Natural killer cell treated with Interleukin-12 subunit alpha and Interleukin-12 subunit beta and Interleukin-15 and Interleukin-18, amount 100 ng/mL, for 72 hours (primary cell): ENCODE results near the gene MYLK2. TPM values are rescaled to one million over a fixed set of nuclear protein-coding genes. Genes with fewer than 3 reads are reported as not detected.
"Not testable (repeated sequence)": the region's sequence is repeated elsewhere in the genome, so short reads cannot be mapped to it uniquely, and the experiment has no call there.

ENCODE experiments used
- ATAC-seq, 2 donors: fragments of 150-1000 bp; cut with Tn5 transposase in 1 of 2; sonication (Bioruptor Pico), chemical (Tn5 transposase) in 1 of 2; 2 replicates each; pipeline ENCODE4 v1.10.0; 2021
- DNase-seq: peaks from one replicate; pipeline ENCODE4 v3.0.0; 2022; ENCODE audit warnings: low spot score
- H3K27ac Mint-ChIP-seq, 2 donors: 1 replicate in 1 of 2; 2 replicates in 1 of 2; pipeline ENCODE4 v1.8.0; 2022; ENCODE audit warnings: mixed read lengths in 2 of 2, mild to moderate bottlenecking in 1 of 2, moderate library complexity in 1 of 2
- H3K27me3 Mint-ChIP-seq, 2 donors: 1 replicate in 1 of 2; 2 replicates in 1 of 2; pipeline ENCODE4 v1.8.0; 2022; ENCODE audit warnings: mixed read lengths in 2 of 2
- H3K36me3 Mint-ChIP-seq: one replicate; pipeline ENCODE4 v1.8.0; 2022; ENCODE audit warnings: mixed read lengths
- H3K4me1 Mint-ChIP-seq, 2 donors: 1 replicate in 1 of 2; 2 replicates in 1 of 2; pipeline ENCODE4 v1.8.0; 2022; ENCODE audit warnings: low read depth in 2 of 2, mixed read lengths in 2 of 2, mild to moderate bottlenecking in 1 of 2
- H3K4me3 Mint-ChIP-seq: one replicate; pipeline ENCODE4 v1.8.0; 2022; ENCODE audit warnings: mixed read lengths
- H3K9me3 Mint-ChIP-seq: 2 replicates; pipeline ENCODE4 v1.8.0; 2022; ENCODE audit warnings: mixed read lengths
- total RNA-seq, 2 donors: library from RNA; stranded (reverse); gene quantifications; one replicate each; pipeline ENCODE4 v1.2.3, GENCODE V29; 2022

Gene MYLK2
- total RNA-seq, 2 donors from 2014 or later: 0.98 to 1.8 TPM

DNA sequence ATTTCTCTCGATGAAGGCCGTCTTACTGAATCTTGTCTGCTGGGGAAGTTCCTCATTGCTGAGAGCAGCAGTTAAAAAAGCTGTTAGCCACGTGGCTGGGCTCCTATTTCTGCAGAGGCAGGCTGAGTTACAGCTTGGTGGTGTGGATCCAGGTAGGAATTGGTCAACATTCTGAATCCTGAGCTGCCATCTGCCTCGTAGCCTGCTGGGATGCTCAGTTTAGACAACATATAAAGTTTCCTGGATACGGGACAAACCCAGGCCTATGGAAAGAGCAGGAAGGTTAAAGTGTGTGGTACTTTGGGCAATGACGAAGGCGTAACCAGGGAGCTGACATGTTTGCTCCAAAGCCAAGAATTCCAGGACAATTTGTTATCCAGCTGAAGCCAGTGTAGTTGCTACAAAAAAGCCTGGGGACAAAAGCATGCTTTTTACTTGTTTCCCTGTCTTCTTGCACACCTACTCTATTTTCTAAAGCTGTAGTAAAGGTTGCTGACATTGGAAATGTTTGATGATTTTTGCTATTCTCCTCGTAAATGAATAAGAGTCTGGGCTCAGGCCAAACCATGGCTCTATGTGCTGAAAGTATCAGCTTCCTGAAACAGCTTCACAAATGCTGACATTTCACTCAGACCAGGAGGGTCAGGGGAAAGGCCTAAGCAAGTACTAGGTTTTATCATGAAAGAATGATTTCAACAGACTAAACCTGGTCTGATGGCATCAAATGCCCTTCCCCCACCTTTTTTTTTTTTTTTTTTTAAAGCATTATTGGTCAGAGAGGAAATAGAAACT, 12.4 kb upstream of the MYLK2 start:
- Mint-ChIP-seq H3K4me1 (no peaks in the 10 kb centered on the region), H3K27ac (no peak overlapping the region), H3K9me3 (no peaks in the 10 kb centered on the region), H3K27me3 (no peaks in the 10 kb centered on the region), H3K4me3 (no peak overlapping the region), H3K36me3 (no peaks in the 10 kb centered on the region)
- ATAC-seq: no peak
- DNase-seq: no peak

DNA sequence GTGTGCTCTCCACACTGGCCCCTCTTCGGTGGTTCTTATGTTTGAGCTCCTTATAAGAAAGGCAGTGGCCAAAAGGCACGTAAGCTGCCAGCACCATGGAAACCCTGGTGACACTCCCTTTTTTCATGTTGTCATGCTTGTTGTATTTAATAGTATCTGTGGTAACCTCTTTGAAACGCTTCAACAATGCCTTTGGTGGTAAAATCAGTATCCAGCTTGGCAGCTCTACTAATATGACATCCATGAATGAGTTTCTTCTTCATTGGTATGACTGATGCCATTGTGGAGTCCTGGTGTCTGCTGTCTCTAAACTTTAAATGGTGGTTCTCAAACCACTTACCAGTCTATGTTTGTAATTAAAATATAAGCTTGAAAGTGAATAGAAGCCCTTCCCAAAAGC, 10.7 kb upstream of the MYLK2 start:
- no peaks in the 10 kb centered on the region for H3K27me3 Mint-ChIP-seq
- H3K4me1 Mint-ChIP-seq: no peaks in the 10 kb centered on the region
- ATAC-seq (no peak), DNase-seq (no peak)
- no peak overlapping the region for H3K4me3 Mint-ChIP-seq
- H3K27ac Mint-ChIP-seq: no peak overlapping the region
- no peaks in the 10 kb centered on the region for H3K36me3 Mint-ChIP-seq
- H3K9me3 Mint-ChIP-seq: no peaks in the 10 kb centered on the region

DNA sequence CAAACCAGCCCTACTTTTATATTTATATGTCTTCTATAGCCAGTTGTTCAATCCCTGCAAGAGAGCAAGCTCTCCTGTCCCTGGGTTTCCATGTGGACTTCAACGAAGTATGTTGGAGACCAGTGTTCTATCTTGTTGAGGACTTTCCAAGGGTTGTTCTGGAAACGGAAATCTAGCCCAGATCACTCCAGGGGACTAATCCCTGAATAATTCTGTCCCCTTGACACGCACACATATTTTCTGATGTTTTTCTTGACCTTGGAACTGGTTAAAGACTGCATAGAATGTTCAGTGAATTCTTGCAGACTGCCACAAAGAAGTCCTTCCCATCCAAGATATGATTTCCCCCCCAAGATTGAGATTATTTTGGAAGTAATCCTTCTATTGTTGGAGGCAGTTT, 9.5 kb upstream of the MYLK2 start:
- H3K4me3 Mint-ChIP-seq: no peak overlapping the region
- DNase-seq (no peak), ATAC-seq (no peak)
- H3K9me3 Mint-ChIP-seq: no peaks in the 10 kb centered on the region
- H3K27me3 Mint-ChIP-seq: no peaks in the 10 kb centered on the region
- no peaks in the 10 kb centered on the region for H3K4me1 Mint-ChIP-seq
- no peaks in the 10 kb centered on the region for H3K36me3 Mint-ChIP-seq
- H3K27ac Mint-ChIP-seq: no peak overlapping the region

DNA sequence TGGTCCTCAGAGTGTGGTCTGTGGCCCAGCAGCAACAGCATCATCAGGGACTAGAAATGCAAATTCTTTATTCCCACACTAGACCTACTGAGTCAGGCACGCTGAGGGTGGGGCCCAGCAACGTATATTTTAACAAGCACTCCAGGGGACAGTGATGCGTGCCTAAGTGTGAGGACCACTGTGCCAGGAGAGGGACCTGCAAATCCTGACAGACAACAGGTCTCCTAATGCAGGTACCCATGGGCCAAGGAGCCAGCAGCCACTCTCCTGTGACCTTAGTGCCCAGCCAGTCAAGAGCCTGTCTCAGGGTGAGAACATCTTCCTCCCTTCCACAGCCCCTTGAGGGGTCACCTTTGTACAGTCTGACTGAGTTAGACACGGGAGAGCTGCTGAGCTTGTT, 8.0 kb upstream of the MYLK2 start:
- ATAC-seq (no peak), DNase-seq (no peak)
- no peak overlapping the region for H3K4me3 Mint-ChIP-seq

DNA sequence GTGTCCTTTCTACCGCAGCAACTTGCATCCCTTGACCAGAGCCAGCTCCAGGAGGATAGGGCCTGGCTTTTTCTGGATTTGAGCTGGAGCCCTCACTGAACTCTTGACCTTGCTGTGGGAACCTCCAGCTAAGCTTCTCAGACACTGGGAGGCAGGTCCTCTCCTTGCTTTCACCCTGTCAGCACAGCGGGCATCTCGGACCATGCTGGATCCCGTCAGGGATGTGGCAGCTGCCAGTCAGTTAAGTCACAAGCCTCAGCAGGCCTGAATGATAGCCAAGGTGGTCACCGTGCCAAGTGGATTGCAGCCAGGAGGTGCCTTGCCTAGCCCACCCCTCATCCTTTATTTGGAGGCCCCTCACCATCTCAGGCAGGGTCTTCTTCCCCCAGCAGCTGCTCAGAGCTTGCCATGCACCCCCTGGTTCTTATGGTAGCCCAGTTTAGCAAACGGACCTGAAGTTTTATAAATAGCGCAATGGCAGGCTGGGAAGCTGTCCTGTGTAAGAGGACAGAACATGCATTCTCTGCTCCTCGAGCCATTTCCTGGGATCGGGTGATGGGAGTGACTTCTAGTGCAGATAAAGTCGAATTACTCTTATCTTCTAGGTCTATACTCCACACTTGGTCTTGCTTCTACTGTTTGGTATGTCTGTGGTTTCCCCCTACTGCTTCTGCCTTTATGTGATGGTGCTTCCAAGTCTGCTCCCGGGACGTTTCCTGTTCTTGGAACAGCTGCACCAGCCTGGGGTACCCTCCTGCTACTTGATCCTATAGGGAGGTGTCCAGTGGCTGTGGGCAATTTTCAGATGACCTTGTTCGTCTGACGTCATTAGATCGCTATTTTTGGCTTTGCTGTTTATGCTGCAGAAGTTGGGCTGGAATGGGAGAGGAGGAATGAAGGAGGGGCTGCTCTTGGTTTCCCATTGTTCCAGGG, 7.1 kb upstream of the MYLK2 start:
- Mint-ChIP-seq H3K4me3 (no peak overlapping the region), H3K4me1 (no peaks in the 10 kb centered on the region), H3K27ac (no peak overlapping the region), H3K9me3 (no peaks in the 10 kb centered on the region), H3K27me3 (no peaks in the 10 kb centered on the region), H3K36me3 (no peaks in the 10 kb centered on the region)
- ATAC-seq: no peak
- no peak for DNase-seq

More for the DNA sequence above, 8.0 kb upstream of the MYLK2 start:
- Mint-ChIP-seq H3K27ac (no peak overlapping the region), H3K36me3 (no peaks in the 10 kb centered on the region), H3K9me3 (no peaks in the 10 kb centered on the region), H3K27me3 (no peaks in the 10 kb centered on the region), H3K4me1 (no peaks in the 10 kb centered on the region)

DNA sequence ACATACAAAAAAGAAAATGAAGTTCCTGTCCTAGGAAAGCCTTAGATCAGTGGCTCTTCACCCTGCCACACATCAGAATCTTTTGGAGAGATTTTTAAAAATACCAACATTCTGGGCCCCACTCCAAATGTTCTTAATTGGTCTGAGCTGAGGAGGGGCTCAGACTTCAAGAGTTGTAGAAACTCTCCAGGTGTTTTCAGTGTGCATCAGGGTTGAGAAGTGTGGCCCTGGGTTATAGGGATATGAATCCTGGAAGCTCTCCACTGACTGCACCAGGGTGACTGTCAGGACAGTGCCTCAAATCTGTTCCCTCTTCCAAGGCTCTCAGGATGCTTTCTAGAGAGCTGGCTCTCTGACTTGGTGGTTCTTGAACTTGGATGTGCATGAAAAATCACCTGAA, 5.5 kb upstream of the MYLK2 start:
- Mint-ChIP-seq H3K4me1 (no peaks in the 10 kb centered on the region), H3K4me3 (no peak overlapping the region), H3K9me3 (no peaks in the 10 kb centered on the region), H3K36me3 (no peaks in the 10 kb centered on the region), H3K27ac (no peak overlapping the region), H3K27me3 (no peaks in the 10 kb centered on the region)
- DNase-seq (no peak), ATAC-seq (no peak)

DNA sequence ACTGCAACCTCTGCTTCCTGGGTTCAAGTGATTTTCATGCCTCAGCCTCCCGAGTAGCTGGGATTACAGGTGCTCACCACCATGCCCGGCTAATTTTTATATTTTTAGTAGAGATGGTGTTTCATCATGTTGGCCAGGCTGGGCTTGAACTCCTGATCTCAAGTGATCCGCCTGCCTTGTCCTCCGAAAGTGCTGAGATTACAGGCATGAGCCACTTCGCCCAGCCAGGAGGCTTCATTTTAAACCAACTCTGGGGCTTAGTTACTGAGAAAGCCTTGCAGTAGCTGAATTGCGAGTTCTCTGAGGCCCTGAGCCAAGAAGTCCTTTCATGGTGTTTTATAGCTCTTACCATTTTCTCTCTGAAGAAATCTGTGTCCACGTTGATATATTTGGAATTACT, 5.0 kb upstream of the MYLK2 start:
- H3K27ac Mint-ChIP-seq, H3K27me3 Mint-ChIP-seq, H3K4me1 Mint-ChIP-seq, H3K4me3 Mint-ChIP-seq, DNase-seq, H3K9me3 Mint-ChIP-seq, H3K36me3 Mint-ChIP-seq, ATAC-seq: not testable (repeated sequence)

DNA sequence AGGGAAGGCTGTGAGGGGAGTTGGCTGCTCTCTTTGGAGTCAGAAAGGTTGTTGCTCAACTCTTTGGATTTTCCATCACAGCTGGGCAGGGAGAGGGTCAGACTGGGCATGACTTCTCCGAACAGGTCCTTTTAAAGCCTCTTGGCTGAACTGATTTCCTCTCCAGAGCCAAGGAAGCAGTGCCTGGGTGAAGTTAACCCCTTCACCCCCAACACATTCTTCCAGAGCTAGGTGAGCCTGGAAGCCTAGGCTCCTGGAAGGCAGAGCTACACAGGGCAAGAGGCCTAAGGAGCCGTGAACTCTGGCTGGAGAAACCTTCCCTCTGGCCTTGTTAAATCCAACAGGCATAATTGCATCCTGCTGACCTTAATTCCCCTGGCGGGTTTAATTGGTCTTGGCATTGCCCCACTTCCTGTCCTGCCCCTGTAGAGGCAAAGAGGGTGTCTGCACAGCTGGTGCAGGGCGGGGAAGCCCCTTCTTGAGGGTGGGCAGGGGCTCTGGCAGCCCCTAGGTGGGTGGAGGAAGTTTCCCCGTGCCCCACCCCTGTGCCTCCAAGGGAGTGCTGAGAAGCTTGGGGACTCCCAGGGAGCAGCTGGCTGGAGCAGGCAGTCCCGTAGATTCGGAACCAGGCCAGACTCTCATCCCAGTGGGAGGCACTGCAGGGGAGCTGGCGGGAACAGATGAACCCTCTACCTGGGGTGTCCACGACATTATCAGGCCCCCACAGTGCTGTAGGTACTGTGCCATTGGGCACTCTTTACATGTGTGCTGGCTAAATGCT, 3.6 kb upstream of the MYLK2 start:
- no peak for ATAC-seq
- DNase-seq: no peak
- Mint-ChIP-seq H3K27ac (no peak overlapping the region), H3K27me3 (no peaks in the 10 kb centered on the region), H3K4me3 (no peak overlapping the region), H3K9me3 (no peaks in the 10 kb centered on the region), H3K36me3 (no peaks in the 10 kb centered on the region), H3K4me1 (no peaks in the 10 kb centered on the region)

DNA sequence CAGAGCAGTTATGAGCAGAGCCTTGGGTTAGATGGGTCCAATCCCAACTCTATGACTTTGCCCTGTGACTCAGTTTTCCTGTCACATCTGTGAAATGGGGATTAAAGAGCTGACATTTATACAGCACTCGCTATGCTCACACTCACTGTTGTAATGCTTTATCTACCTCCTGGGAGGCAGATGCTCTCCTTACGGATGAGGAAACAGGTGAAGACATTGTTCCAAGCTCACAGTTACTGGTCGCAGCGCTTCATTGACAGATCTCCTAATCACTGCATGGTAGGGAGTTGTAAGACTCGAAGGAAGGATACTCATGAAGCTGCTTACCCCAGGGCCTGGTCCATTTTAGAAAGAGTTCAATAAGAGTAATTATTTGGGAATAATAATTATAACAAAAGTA, 2.9 kb upstream of the MYLK2 start:
- no peak for DNase-seq
- Mint-ChIP-seq H3K9me3 (no peaks in the 10 kb centered on the region), H3K27me3 (no peaks in the 10 kb centered on the region)

DNA sequence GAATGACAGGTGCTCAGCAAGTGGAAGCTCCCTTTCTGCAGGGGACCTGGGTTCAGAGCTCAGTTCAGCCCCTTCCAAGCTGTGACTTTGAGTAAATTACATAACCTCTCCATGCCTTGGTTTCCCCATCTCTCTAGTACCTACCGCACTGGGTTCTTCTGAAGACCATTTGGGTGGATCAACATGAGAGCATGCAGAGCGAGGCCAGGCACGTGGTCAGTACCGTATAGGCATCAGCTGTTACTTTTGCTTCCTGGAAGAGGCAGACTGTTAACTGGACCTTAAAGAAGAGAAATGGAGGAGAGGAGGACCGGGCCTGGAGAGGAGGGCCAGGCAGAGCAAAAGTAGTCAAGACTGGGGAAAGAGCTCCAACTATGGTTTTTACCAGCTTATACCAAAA, 1.7 kb upstream of the MYLK2 start:
- no peak for DNase-seq
- no peak overlapping the region for H3K4me3 Mint-ChIP-seq
- H3K36me3 Mint-ChIP-seq: no peaks in the 10 kb centered on the region
- ATAC-seq: no peak
- H3K9me3 Mint-ChIP-seq: no peaks in the 10 kb centered on the region
- no peak overlapping the region for H3K27ac Mint-ChIP-seq
- peaks cover 0 to 4% of the 10 kb centered on the region in 2 donors for H3K27me3 Mint-ChIP-seq
- peaks cover 0 to 4% of the 10 kb centered on the region in 2 donors for H3K4me1 Mint-ChIP-seq

More for the DNA sequence above, 2.9 kb upstream of the MYLK2 start:
- Mint-ChIP-seq H3K36me3 (no peaks in the 10 kb centered on the region), H3K27ac (no peak overlapping the region), H3K4me1 (no peaks in the 10 kb centered on the region), H3K4me3 (no peak overlapping the region)
- ATAC-seq: no peak

DNA sequence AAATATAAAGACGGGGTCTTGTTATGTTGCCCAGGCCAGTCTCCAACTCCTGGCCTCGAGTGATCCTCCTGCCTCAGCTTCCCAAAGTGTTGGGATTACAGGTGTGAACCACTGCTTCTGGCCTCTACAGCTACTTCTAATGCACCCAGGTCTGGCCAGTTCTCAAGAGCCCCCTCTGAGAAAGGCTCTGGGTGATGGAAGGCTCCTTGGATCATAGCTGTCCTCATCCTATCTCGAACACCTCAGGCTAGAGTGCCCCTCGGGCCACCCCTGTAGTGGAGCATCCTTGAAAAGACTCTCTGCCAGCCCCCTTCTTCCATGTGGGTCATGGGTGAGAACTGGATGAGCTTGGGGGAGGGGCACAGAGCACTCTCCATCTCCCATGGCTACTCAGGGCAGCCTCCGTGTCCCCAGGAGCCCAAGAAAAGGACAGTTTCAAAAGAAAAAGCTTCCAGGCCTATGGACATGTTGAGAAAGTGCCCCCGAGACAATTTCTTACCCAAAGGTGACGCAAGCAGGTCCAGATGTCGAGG, 714 bp upstream of the MYLK2 start:
- Mint-ChIP-seq H3K36me3 (no peaks in the 10 kb centered on the region), H3K4me1 (peaks cover 0 to 4% of the 10 kb centered on the region in 2 donors), H3K27me3 (peaks cover 0 to 4% of the 10 kb centered on the region in 2 donors), H3K4me3 (no peak overlapping the region), H3K9me3 (no peaks in the 10 kb centered on the region), H3K27ac (no peak overlapping the region)
- DNase-seq: no peak
- no peak for ATAC-seq

DNA sequence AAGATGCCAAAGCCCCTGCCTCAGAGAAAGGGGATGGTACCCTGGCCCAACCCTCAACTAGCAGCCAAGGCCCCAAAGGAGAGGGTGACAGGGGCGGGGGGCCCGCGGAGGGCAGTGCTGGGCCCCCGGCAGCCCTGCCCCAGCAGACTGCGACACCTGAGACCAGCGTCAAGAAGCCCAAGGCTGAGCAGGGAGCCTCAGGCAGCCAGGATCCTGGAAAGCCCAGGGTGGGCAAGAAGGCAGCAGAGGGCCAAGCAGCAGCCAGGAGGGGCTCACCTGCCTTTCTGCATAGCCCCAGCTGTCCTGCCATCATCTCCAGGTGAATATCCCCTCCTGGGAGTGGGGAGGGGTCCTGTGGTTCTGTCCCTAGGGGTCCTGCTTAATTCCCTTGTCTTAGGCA, 1.1 kb downstream of the MYLK2 start:
- H3K4me1 Mint-ChIP-seq: peaks cover 0 to 4% of the 10 kb centered on the region in 2 donors
- no peak for ATAC-seq
- no peak overlapping the region for H3K27ac Mint-ChIP-seq
- H3K27me3 Mint-ChIP-seq: peaks cover 0 to 7% of the 10 kb centered on the region in 2 donors
- H3K4me3 Mint-ChIP-seq: no peak overlapping the region
- H3K36me3 Mint-ChIP-seq: no peaks in the 10 kb centered on the region
- DNase-seq: no peak
- H3K9me3 Mint-ChIP-seq: no peaks in the 10 kb centered on the region

DNA sequence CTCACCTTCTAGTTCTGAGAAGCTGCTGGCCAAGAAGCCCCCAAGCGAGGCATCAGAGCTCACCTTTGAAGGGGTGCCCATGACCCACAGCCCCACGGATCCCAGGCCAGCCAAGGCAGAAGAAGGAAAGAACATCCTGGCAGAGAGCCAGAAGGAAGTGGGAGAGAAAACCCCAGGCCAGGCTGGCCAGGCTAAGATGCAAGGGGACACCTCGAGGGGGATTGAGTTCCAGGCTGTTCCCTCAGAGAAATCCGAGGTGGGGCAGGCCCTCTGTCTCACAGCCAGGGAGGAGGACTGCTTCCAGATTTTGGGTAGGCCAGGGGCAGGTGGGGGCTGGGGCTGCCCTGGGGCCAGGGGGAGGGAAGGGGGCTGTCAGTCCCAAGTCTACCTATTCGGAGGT, 2.3 kb downstream of the MYLK2 start:
- no peaks in the 10 kb centered on the region for H3K36me3 Mint-ChIP-seq
- DNase-seq (no peak), ATAC-seq (no peak)
- H3K27ac Mint-ChIP-seq: no peak overlapping the region
- H3K27me3 Mint-ChIP-seq: peaks cover 0 to 7% of the 10 kb centered on the region in 2 donors
- no peak overlapping the region for H3K4me3 Mint-ChIP-seq
- peaks cover 0 to 4% of the 10 kb centered on the region in 2 donors for H3K4me1 Mint-ChIP-seq
- no peaks in the 10 kb centered on the region for H3K9me3 Mint-ChIP-seq
